A549 (cell line): Measurements from ENCODE around the gene CEBPA. TPM values are rescaled to one million over a fixed set of nuclear protein-coding genes. Genes with fewer than 3 reads are reported as not detected.

Experiments
- ATAC-seq, 2 experiments: fragments of 200-7000 bp in 1 of 2; fragments of >200 bp in 1 of 2; cut with Nextera tagmentation in 1 of 2; cut with Tn5 transposase in 1 of 2; 3 replicates each; pipeline versions ENCODE4 v1.8.0 to v1.9.1; 2018 to 2020; ENCODE audit warnings: mild to moderate bottlenecking in 1 of 2, moderate library complexity in 1 of 2
- CTCF ChIA-PET: fragments of 300-600 bp; sonication (Branson Sonifier 250); formaldehyde crosslinking; extraction: SDS; loops from one replicate; lab custom pipeline; 2021; ENCODE audit warnings: antibody characterized with exemption, inconsistent platforms; lab: Yijun Ruan, JAX
- POLR2A ChIA-PET: fragments of 350-600 bp; formaldehyde crosslinking; extraction: SDS; loops from one replicate; lab custom pipeline; 2021; ENCODE audit warnings: antibody characterized with exemption, inconsistent platforms; lab: Yijun Ruan, JAX
- DNase-seq, 2 experiments: peaks; one replicate each; pipeline versions ENCODE4 v3.0.0 to v3.0.0-alpha.2; 2011 to 2016; ENCODE audit warnings: low read depth in 1 of 2, low spot score in 1 of 2
- FAIRE-seq: peaks from 2 replicates; lab custom pipeline; 2011; peaks lifted over from hg19 to GRCh38; lab: Jason Lieb, UNC
- H3K27ac ChIP-seq, 2 experiments: fragments of >200 bp; sonication (Bioruptor Twin); formaldehyde crosslinking; 3 replicates each; pipeline ENCODE4 v1.5.1; 2016 to 2017
- H3K4me1 ChIP-seq: fragments of >200 bp; sonication (Bioruptor Twin); formaldehyde crosslinking; 3 replicates; pipeline ENCODE4 v1.6.1; 2016
- H3K4me2 ChIP-seq: fragments of >200 bp; sonication (Bioruptor Twin); formaldehyde crosslinking; 3 replicates; pipeline ENCODE4 v1.6.1; 2016
- H3K4me3 ChIP-seq: fragments of >200 bp; sonication (Bioruptor Twin); formaldehyde crosslinking; 3 replicates; pipeline ENCODE4 v1.5.1; 2016
- H3K9me3 ChIP-seq: fragments of >200 bp; sonication (Bioruptor Twin); formaldehyde crosslinking; 3 replicates; pipeline ENCODE4 v1.6.1; 2016
- BHLHE40 ChIP-seq: IDR thresholded peaks from 2 replicates; pipeline ENCODE4 v1.6.1; 2012; ENCODE audit warnings: low read depth, low read length, inconsistent platforms
- CBX8 ChIP-seq: fragments of 200-600 bp; sonication (generic); IDR thresholded peaks from 2 replicates; pipeline ENCODE4 v1.6.1; 2016
- CTCF ChIP-seq: fragments of >200 bp; sonication (Bioruptor Twin); formaldehyde crosslinking; IDR thresholded peaks from 3 replicates; pipeline ENCODE4 v1.5.1; 2016
- ESRRA ChIP-seq: fragments of 150-350 bp; IDR thresholded peaks from 2 replicates; pipeline ENCODE4 v1.6.1; 2014; ENCODE audit warnings: mild to moderate bottlenecking, low read length, borderline replicate concordance
- FOSB ChIP-seq: fragments of 250-450 bp; sonication (Bioruptor Pico); IDR thresholded peaks from 2 replicates; pipeline ENCODE4 v1.5.0; 2020; ENCODE audit warnings: mild to moderate bottlenecking, moderate library complexity
- HDAC2 ChIP-seq: fragments of 200-600 bp; sonication (generic); IDR thresholded peaks from 2 replicates; pipeline ENCODE4 v1.6.1; 2016
- HEYL ChIP-seq: fragments of 250-450 bp; sonication (Bioruptor Pico); IDR thresholded peaks from 2 replicates; pipeline ENCODE4 v1.8.0; 2021; ENCODE audit warnings: mild to moderate bottlenecking, moderate library complexity
- HOXA7 ChIP-seq: fragments of 250-450 bp; sonication (Bioruptor Pico); IDR thresholded peaks from 2 replicates; pipeline ENCODE4 v1.5.0; 2020; ENCODE audit warnings: mild to moderate bottlenecking, moderate library complexity
- HOXB5 ChIP-seq: fragments of 250-450 bp; sonication (Bioruptor Pico); IDR thresholded peaks from 2 replicates; pipeline ENCODE4 v1.5.0; 2020; ENCODE audit warnings: mild to moderate bottlenecking, moderate library complexity
- JUN ChIP-seq, 2 experiments: fragments of >200 bp; sonication (Bioruptor Twin); formaldehyde crosslinking; IDR thresholded peaks; 2 replicates in 1 of 2; 3 replicates in 1 of 2; pipeline ENCODE4 v1.6.1; 2016 to 2017
- JUNB ChIP-seq: fragments of >200 bp; sonication (Bioruptor Twin); formaldehyde crosslinking; IDR thresholded peaks from 2 replicates; pipeline ENCODE4 v1.6.1; 2016
- KDM1A ChIP-seq: fragments of 200-600 bp; sonication (generic); IDR thresholded peaks from 2 replicates; pipeline ENCODE4 v1.6.1; 2016; ENCODE audit warnings: low read depth, mild to moderate bottlenecking
- KDM5A ChIP-seq: fragments of 200-600 bp; sonication (generic); IDR thresholded peaks from 2 replicates; pipeline ENCODE4 v1.6.1; 2016; ENCODE audit warnings: antibody characterized with exemption, mild to moderate bottlenecking
- MAZ ChIP-seq: fragments of 150-350 bp; IDR thresholded peaks from 2 replicates; pipeline ENCODE4 v1.6.1; 2014; ENCODE audit warnings: antibody characterized with exemption, low read depth, low read length, borderline replicate concordance
- MYC ChIP-seq: IDR thresholded peaks from 2 replicates; pipeline ENCODE4 v1.6.1; 2012; ENCODE audit warnings: mild to moderate bottlenecking, inconsistent platforms, low read length, improper control_type of control experiment, borderline replicate concordance
- NFE2L2 ChIP-seq: fragments of 150-350 bp; conservative IDR thresholded peaks from 2 replicates; pipeline ENCODE4 v1.6.1; 2014; ENCODE audit warnings: low read length
- NR3C1 ChIP-seq: fragments of >200 bp; sonication (Bioruptor Twin); formaldehyde crosslinking; IDR thresholded peaks from 3 replicates; pipeline ENCODE4 v1.6.1; 2017
- PBX3 ChIP-seq: IDR thresholded peaks from 2 replicates; pipeline ENCODE4 v1.6.1; 2012
- PHF8 ChIP-seq: fragments of 200-600 bp; sonication (generic); IDR thresholded peaks from 2 replicates; pipeline ENCODE4 v1.6.1; 2016; ENCODE audit warnings: low read depth, mild to moderate bottlenecking, antibody characterized with exemption, moderate library complexity, borderline replicate concordance
- POLR2AphosphoS2 ChIP-seq: conservative IDR thresholded peaks from 2 replicates; pipeline ENCODE4 v1.6.1; 2012; ENCODE audit warnings: low read length, improper control_type of control experiment, inconsistent platforms
- RARB ChIP-seq: fragments of 250-450 bp; sonication (Bioruptor Pico); IDR thresholded peaks from 2 replicates; pipeline ENCODE4 v1.8.0; 2021; ENCODE audit warnings: mild to moderate bottlenecking, moderate library complexity
- RNF2 ChIP-seq: fragments of 200-600 bp; sonication (generic); IDR thresholded peaks from 2 replicates; pipeline ENCODE4 v1.6.1; 2016; ENCODE audit warnings: low read depth, mild to moderate bottlenecking, antibody characterized with exemption, moderate library complexity, borderline replicate concordance
- USF2 ChIP-seq: fragments of 450-650 bp; IDR thresholded peaks from 2 replicates; pipeline ENCODE4 v1.6.1; 2014; ENCODE audit warnings: antibody characterized with exemption
- ZFP36 ChIP-seq: fragments of 450-650 bp; IDR thresholded peaks from 2 replicates; pipeline ENCODE4 v1.6.1; 2014; ENCODE audit warnings: borderline replicate concordance; ENCODE audit not compliant: partially characterized antibody
- WGBS: methylation state at CpG from one replicate; pipeline ENCODE4 v1.1.6; 2017; ENCODE audit errors: missing lambda C conversion rate; 5-methylcytosine and 5-hydroxymethylcytosine counted together
- polyA plus RNA-seq, 4 experiments: library from polyadenylated mRNA; depleted of rRNA in 3 of 4; stranded (reverse); fragments of >200 nt; fragmentation: RNase III in 1 of 4; extraction: RNeasy Plus Mini Kit Qiagen cat#74134 plus additional on column Dnase treatment in 1 of 4; gene quantifications; 2 replicates in 3 of 4; 3 replicates in 1 of 4; pipeline ENCODE4 v1.2.3, GENCODE V29; 2011 to 2017

The CEBPA gene
- polyA plus RNA-seq, 2 of the 4 experiments (the other 2 are of a cell fraction) = 3.5 to 6.6 TPM

GRCh38 chr19:33304760-33305647 is 2.7 kb upstream of the CEBPA start:
- no peak for ATAC-seq
- TF ChIP-seq NFE2L2 (no peak), CTCF (peak; percentile 31; the same call in 2 of the 3 replicates)
- TF ChIP-seq, all 56 proteins: peak for 1
- Histone ChIP-seq H3K4me2 (no peak overlapping the region), H3K27ac (no peak overlapping the region), H3K4me3 (no peak overlapping the region), H3K4me1 (peaks cover 11% of the 10 kb centered on the region), H3K9me3 (no peaks in the 10 kb centered on the region)
- ChIA-PET CTCF (interaction anchor here (0.9 to 36.6 kb wide), 9 partner anchors 8 to 142 kb away, joined by 3 to 603 read pairs (median 43); partner anchors contain the start of gene CEBPG), POLR2A (no interaction called here)
- 93% methylated on average over 12 of the region's 12 CpGs for WGBS
- FAIRE-seq (peak; percentile 46), DNase-seq (peak in 1 of 2 experiments; percentile 44)

- H3K4me3 ChIP-seq = no peak overlapping the region
- no peaks in the 10 kb centered on the region for H3K9me3 ChIP-seq
- no peak overlapping the region for H3K4me2 ChIP-seq
- CTCF ChIA-PET = interaction anchor here (0.8 to 36.6 kb wide), 17 partner anchors 9 to 474 kb away, joined by 3 to 603 read pairs (median 23); partner anchors contain the start of gene CEBPG
- no peak overlapping the region for H3K27ac ChIP-seq
- ATAC-seq (no peak), DNase-seq (no peak), FAIRE-seq (no peak)
- H3K4me1 ChIP-seq = peaks cover 11% of the 10 kb centered on the region
- no peak for TF ChIP-seq MYC
- TF ChIP-seq KDM5A = no peak
- no peak for TF ChIP-seq POLR2AphosphoS2
- no peak for TF ChIP-seq RNF2
- no peak for TF ChIP-seq ZFP36
- TF ChIP-seq USF2 = no peak
- TF ChIP-seq FOSB = no peak
- TF ChIP-seq KDM1A = no peak
- TF ChIP-seq MAZ = no peak
- no peak for TF ChIP-seq CBX8
- TF ChIP-seq BHLHE40 = no peak
- no peak for TF ChIP-seq NR3C1
- TF ChIP-seq PHF8 = no peak
- no peak for TF ChIP-seq HEYL (CRISPR knock-in tag)
- no peak for TF ChIP-seq HOXA7
- no peak for TF ChIP-seq JUNB
- TF ChIP-seq ESRRA = no peak
- TF ChIP-seq, all 56 proteins: peak for 0
- POLR2A ChIA-PET = interaction anchor here (1.1 to 6.1 kb wide), 3 partner anchors 9 to 73 kb away, joined by 3 to 160 read pairs (median 51); partner anchors contain the start of gene CEBPG
- 90% methylated on average over 13 of the region's 13 CpGs for WGBS
Observed at GRCh38 chr19:33304371-33304759, 2.0 kb upstream of the CEBPA start.

- WGBS = 95% methylated on average over 33 of the region's 33 CpGs
- H3K4me1 ChIP-seq = peaks cover 11% of the 10 kb centered on the region
- ChIA-PET CTCF (interaction anchor here (0.8 to 36.6 kb wide), 29 partner anchors 9 to 474 kb away, joined by 3 to 603 read pairs (median 17); partner anchors contain the start of gene CEBPG), POLR2A (interaction anchor here (1.1 to 6.1 kb wide), 9 partner anchors 10 to 91 kb away, joined by 3 to 160 read pairs (median 15); partner anchors contain the start of gene CEBPG)
- DNase-seq (no peak), ATAC-seq (no peak), FAIRE-seq (peak; percentile 92)
- H3K4me2 ChIP-seq = peak overlapping the region; percentile 95
- peak overlapping the region; percentile 63 for H3K4me3 ChIP-seq
- TF ChIP-seq NR3C1 (no peak), JUN (IDR thresholded peaks at IDR 0.05) (no peak), NFE2L2 (no peak), HOXB5 (no peak), PBX3 (no peak), RARB (no peak), HDAC2 (no peak)
- peak overlapping the region in 1 of 2 experiments; percentile 93; a peak in 4 of 6 replicates for H3K27ac ChIP-seq
- H3K9me3 ChIP-seq = no peaks in the 10 kb centered on the region
Observed at GRCh38 chr19:33303791-33304345, 1.5 kb upstream of the CEBPA start.
